NB4 (cell line): ENCODE results near the gene SRRM1.

Source experiments
- DNase-seq: peaks from one replicate; pipeline ENCODE4 v3.0.0; 2010; ENCODE audit warnings: low read depth
- H3K4me3 ChIP-seq: one replicate; pipeline ENCODE4 v1.5.1; 2011; ENCODE audit warnings: mild to moderate bottlenecking, low read depth, low read length, moderate library complexity
- MYC ChIP-seq: IDR thresholded peaks from 2 replicates; pipeline ENCODE4 v1.6.1; 2011; ENCODE audit warnings: low read depth, low read length
- POLR2A ChIP-seq: IDR thresholded peaks from 2 replicates; pipeline ENCODE4 v1.6.1; 2011; ENCODE audit warnings: mild to moderate bottlenecking; ENCODE audit not compliant: insufficient read length; ENCODE audit errors: extremely low read depth
- TF ChIP-seq, protein P1 (sequence below): IDR thresholded peaks from 2 replicates; pipeline ENCODE4 v1.6.1; 2011; ENCODE audit warnings: low read depth, low read length
- TF ChIP-seq, protein P2 (sequence below): IDR thresholded peaks from one replicate; pipeline ENCODE4 v1.5.1; 2012; ENCODE audit warnings: low read depth, low read length

Gene SRRM1

DNA sequence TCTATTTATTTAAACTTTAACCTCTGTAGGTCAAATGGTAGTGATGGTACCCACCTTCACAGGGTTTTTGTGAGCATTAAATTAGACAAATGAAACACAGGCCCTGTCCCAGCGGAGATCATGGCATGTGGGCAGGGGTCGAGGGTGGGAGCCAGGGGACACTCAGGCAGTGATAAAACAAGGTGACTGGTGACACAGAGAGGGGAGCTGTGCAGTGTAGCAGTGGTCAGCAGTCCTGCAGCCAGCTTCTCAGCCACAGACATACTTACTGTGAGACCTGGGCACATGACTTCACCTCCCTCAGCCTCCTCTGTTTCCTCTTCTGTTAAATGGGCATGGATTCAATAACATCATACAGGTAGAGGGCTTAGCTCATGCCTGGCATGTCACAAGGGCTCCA is 44.9 kb downstream of the SRRM1 start:
- TF ChIP-seq, protein P1, sequence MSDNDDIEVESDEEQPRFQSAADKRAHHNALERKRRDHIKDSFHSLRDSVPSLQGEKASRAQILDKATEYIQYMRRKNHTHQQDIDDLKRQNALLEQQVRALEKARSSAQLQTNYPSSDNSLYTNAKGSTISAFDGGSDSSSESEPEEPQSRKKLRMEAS: no peak
- TF ChIP-seq MYC (no peak), POLR2A (no peak)
- TF ChIP-seq, protein P2, sequence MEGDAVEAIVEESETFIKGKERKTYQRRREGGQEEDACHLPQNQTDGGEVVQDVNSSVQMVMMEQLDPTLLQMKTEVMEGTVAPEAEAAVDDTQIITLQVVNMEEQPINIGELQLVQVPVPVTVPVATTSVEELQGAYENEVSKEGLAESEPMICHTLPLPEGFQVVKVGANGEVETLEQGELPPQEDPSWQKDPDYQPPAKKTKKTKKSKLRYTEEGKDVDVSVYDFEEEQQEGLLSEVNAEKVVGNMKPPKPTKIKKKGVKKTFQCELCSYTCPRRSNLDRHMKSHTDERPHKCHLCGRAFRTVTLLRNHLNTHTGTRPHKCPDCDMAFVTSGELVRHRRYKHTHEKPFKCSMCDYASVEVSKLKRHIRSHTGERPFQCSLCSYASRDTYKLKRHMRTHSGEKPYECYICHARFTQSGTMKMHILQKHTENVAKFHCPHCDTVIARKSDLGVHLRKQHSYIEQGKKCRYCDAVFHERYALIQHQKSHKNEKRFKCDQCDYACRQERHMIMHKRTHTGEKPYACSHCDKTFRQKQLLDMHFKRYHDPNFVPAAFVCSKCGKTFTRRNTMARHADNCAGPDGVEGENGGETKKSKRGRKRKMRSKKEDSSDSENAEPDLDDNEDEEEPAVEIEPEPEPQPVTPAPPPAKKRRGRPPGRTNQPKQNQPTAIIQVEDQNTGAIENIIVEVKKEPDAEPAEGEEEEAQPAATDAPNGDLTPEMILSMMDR: no peak
- DNase-seq: no peak
- no peak overlapping the region for H3K4me3 ChIP-seq

DNA sequence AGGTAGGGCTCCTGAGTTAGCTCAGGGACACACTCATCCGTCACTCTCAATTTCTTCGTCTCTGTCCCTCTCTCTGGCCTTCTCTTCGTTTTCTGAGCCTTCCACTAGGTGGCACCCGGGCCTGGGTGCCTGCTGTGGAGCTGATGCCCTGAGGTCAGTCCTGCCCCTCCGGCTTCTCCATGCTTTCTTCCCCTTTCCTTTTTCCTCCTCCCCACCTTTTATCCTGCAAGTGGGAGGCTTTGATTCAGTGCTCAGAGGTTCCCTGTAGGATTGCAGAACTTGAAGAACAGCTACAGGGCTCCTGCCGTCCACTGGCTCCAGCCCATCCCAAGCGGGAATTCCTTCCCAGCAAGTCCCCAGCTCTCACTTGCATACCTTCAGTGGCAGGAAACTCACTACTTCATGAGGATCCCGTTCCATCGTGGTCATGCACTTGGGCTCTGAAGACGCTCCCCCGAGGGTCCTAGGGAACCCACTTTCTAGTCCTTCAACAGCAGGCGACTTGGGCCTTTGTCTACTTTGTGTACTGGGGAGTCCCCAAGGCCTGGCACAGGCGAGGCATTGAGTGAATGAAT is 45.6 kb downstream of the SRRM1 start:
- no peak overlapping the region for H3K4me3 ChIP-seq
- TF ChIP-seq, protein P2: peak; percentile 90
- TF ChIP-seq MYC (no peak), POLR2A (no peak)
- TF ChIP-seq, protein P1: no peak
- DNase-seq: peak; percentile 70

DNA sequence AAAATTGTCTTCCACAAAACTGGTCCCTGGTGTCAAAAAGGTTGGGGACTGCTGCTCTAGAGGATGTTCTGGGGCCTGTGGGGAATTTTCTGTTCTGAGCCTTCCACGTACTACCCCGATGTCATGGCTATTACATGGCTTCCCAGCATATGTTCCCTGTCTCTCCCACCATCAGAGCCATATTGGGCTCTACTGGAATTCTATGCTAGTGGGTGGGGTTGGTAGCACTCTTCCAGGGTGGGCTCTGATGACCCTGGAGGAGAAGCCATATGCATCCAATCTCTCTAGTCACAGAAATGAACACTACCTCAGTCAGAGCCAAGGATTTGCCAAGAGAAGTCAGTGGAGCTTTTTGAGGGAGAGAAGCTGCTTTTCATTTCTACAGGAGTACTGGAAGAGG is 47.9 kb downstream of the SRRM1 start:
- TF ChIP-seq, protein P1: no peak
- TF ChIP-seq POLR2A: no peak
- TF ChIP-seq, protein P2: no peak
- TF ChIP-seq MYC: no peak
- H3K4me3 ChIP-seq: no peak overlapping the region
- no peak for DNase-seq

GRCh38 chr1:24692351-24692980 is 49.4 kb downstream of the SRRM1 start:
- no peak for TF ChIP-seq POLR2A
- TF ChIP-seq, protein P1: no peak
- TF ChIP-seq MYC: no peak
- TF ChIP-seq, protein P2: no peak

DNA sequence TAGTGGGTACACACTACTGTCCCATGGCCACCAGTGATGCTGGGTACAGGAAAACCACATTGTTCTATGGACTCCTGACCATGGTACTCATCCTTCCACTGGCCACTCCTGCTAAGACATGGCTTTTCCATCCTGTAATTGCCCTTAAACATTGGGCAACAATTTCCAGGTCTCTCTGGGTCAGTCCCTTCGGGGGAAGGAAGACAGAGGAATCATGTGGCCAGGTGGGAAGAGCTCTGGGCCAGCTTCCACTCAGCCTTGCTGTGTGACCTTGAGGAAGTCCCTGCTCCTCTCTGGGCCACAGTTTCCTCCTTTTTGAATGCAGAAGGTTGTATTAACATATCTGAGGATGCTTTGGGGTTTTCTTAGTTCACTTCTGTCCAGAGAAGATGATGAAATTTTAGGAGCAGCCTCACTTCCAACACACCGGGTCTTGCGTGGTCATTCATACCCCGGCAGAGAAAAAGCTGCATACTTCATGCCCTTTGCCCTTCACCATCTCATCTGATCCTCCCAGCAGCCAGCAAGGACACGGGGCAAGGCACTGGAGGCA is 50.8 kb downstream of the SRRM1 start:
- no peak for DNase-seq
- no peak overlapping the region for H3K4me3 ChIP-seq
- TF ChIP-seq, protein P1: no peak
- TF ChIP-seq, protein P2: no peak
- TF ChIP-seq POLR2A (no peak), MYC (no peak)

More at GRCh38 chr1:24692351-24692980, 49.4 kb downstream of the SRRM1 start:
- H3K4me3 ChIP-seq: no peak overlapping the region
- DNase-seq: no peak

DNA sequence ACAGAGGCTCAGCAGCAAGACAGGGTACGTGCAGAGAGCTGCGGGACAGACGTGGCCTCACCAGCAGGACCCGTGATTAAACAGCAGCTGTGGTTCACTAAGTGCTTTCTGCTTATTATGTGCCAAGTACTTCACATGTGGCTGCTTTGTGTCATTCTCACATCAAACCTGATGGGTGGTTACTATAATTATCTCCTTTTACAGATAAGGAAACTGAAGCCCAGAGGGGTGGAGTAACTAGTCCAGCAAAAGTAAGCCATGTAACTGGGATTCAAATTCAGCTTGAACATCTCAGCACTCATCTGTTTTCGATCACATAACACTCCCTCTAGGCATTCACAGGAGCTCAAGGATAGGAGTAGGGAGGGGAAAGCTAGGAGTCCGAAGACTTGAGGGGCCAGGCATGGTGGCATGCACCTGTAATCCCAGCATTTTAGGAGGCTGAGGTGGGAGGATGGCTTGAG is 51.3 kb downstream of the SRRM1 start:
- no peak for DNase-seq
- no peak overlapping the region for H3K4me3 ChIP-seq
- TF ChIP-seq, protein P1: no peak
- TF ChIP-seq MYC: no peak
- no peak for TF ChIP-seq POLR2A
- TF ChIP-seq, protein P2: no peak
